ENCODE data around the gene ABHD14A. TPM values are rescaled to one million over a fixed set of nuclear protein-coding genes. Genes with fewer than 3 reads are reported as not detected.

Gene ABHD14A
- total RNA-seq, 1 donor from 2014 or later: 5.4 TPM

DNA sequence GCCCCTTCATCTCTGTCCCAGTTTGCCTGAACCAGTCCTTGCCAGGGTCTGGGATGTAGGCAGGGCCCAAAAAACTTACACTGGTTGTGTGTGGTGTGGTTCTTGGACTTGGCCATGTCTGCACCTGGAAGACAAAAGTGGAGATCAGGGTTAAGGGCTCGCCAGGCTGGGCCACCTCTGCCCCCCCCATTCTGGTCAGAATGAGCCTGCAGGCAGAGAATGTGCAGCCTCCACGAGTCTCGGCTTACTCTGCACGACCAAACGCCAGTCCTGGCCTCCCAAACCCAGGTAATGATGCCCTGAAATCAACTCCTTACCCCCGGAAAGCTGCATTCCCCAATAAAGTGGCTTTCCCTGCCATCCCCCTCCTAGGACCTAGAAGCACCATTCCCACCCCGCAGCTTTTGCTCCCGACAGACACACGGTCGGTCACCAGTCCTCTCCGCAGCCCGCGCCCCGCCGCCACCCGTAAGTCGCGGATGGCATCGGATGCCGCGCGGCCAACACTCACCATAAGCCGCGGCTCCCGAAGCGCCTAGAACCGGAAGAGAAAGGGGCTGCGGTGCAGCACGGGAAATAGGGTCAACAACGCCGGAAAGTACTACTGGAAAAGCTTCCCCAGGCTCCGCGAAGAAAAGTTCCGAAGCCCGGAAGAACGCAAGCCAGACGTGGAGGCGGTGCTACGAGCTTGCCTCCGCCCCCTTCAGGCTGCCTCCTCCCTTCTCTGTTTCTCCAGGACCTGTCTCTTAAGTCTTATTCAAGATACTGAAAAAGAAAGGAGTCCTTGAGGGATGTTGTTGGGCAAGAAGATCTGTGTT lies 20.7 kb downstream of the ABHD14A start, which contains the start of gene RPL29:
RPL29 (minus strand) TSS at position 550 of the 818 bp plus-strand sequence; CDS start at position 116, 434 bp downstream.
- H3K4me3 Mint-ChIP-seq (ENCODE audit: unreplicated experiment): peak within 1 kb of the TSS; percentile 98
- peaks cover 17% of the 10 kb centered on the region for H3K36me3 Mint-ChIP-seq (ENCODE audit: low read depth, unreplicated experiment)
- no peaks in the 10 kb centered on the region for H3K9me3 Mint-ChIP-seq (ENCODE audit: unreplicated experiment)
- TF ChIP-seq, protein P1, sequence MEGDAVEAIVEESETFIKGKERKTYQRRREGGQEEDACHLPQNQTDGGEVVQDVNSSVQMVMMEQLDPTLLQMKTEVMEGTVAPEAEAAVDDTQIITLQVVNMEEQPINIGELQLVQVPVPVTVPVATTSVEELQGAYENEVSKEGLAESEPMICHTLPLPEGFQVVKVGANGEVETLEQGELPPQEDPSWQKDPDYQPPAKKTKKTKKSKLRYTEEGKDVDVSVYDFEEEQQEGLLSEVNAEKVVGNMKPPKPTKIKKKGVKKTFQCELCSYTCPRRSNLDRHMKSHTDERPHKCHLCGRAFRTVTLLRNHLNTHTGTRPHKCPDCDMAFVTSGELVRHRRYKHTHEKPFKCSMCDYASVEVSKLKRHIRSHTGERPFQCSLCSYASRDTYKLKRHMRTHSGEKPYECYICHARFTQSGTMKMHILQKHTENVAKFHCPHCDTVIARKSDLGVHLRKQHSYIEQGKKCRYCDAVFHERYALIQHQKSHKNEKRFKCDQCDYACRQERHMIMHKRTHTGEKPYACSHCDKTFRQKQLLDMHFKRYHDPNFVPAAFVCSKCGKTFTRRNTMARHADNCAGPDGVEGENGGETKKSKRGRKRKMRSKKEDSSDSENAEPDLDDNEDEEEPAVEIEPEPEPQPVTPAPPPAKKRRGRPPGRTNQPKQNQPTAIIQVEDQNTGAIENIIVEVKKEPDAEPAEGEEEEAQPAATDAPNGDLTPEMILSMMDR (IDR thresholded peaks at IDR 0.05; ENCODE audit: unreplicated experiment): no peak
- peaks cover 24% of the 10 kb centered on the region for H3K4me1 Mint-ChIP-seq (ENCODE audit: unreplicated experiment)
- peak; percentile 84 for DNase-seq (ENCODE audit: low spot score)
- peaks cover 13% of the 10 kb centered on the region for H3K27me3 Mint-ChIP-seq (ENCODE audit: unreplicated experiment)
- peak within 1 kb of the TSS; percentile 94 for H3K27ac Mint-ChIP-seq (ENCODE audit: unreplicated experiment)

- H3K27me3 Mint-ChIP-seq (ENCODE audit: unreplicated experiment): peaks cover 17% of the 10 kb centered on the region
- H3K4me3 Mint-ChIP-seq (ENCODE audit: unreplicated experiment): peak overlapping the region; percentile 10
- H3K36me3 Mint-ChIP-seq (ENCODE audit: low read depth, unreplicated experiment): peaks cover 14% of the 10 kb centered on the region
- TF ChIP-seq, protein P1 (IDR thresholded peaks at IDR 0.05; ENCODE audit: unreplicated experiment): no peak
- no peak for DNase-seq (ENCODE audit: low spot score)
- peaks cover 24% of the 10 kb centered on the region for H3K4me1 Mint-ChIP-seq (ENCODE audit: unreplicated experiment)
- no peak overlapping the region for H3K27ac Mint-ChIP-seq (ENCODE audit: unreplicated experiment)
- no peaks in the 10 kb centered on the region for H3K9me3 Mint-ChIP-seq (ENCODE audit: unreplicated experiment)
Observed at GRCh38 chr3:51997172-51997571, 22.3 kb downstream of the ABHD14A start.

GRCh38 chr3:51997935-51998596 lies 23.2 kb downstream of the ABHD14A start:
- Mint-ChIP-seq H3K36me3 (ENCODE audit: low read depth, unreplicated experiment) (peaks cover 10% of the 10 kb centered on the region), H3K4me3 (ENCODE audit: unreplicated experiment) (peak overlapping the region; percentile 3), H3K27ac (ENCODE audit: unreplicated experiment) (peak overlapping the region; percentile 5), H3K9me3 (ENCODE audit: unreplicated experiment) (no peaks in the 10 kb centered on the region), H3K27me3 (ENCODE audit: unreplicated experiment) (peaks cover 19% of the 10 kb centered on the region), H3K4me1 (ENCODE audit: unreplicated experiment) (peaks cover 22% of the 10 kb centered on the region)
- no peak for DNase-seq (ENCODE audit: low spot score)
- TF ChIP-seq, protein P1 (IDR thresholded peaks at IDR 0.05; ENCODE audit: unreplicated experiment): no peak

DNA sequence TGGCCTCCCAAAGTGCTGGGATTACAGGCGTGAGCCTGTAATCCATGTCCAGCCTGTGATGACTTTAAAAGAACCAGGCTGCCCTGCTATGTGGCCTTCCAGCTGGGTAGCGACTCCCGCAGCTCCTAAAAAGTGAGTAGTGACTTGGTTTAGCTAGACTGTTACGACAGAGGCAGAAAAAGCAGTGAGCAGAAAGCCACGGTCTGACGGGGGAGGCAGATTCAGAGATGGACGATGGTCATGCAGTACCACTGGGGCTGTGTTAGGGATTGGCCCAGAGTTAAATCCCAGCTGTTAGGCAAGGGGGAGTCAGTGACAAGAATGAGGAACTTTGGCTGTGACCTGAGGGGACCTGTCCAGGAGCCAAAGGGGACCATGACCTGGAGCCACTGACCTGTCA lies 23.9 kb downstream of the ABHD14A start:
- peaks cover 19% of the 10 kb centered on the region for H3K27me3 Mint-ChIP-seq (ENCODE audit: unreplicated experiment)
- no peak for DNase-seq (ENCODE audit: low spot score)
- no peak overlapping the region for H3K4me3 Mint-ChIP-seq (ENCODE audit: unreplicated experiment)
- H3K4me1 Mint-ChIP-seq (ENCODE audit: unreplicated experiment): peaks cover 22% of the 10 kb centered on the region
- TF ChIP-seq, protein P1 (IDR thresholded peaks at IDR 0.05; ENCODE audit: unreplicated experiment): no peak
- peaks cover 10% of the 10 kb centered on the region for H3K36me3 Mint-ChIP-seq (ENCODE audit: low read depth, unreplicated experiment)
- H3K27ac Mint-ChIP-seq (ENCODE audit: unreplicated experiment): no peak overlapping the region
- no peaks in the 10 kb centered on the region for H3K9me3 Mint-ChIP-seq (ENCODE audit: unreplicated experiment)

DNA sequence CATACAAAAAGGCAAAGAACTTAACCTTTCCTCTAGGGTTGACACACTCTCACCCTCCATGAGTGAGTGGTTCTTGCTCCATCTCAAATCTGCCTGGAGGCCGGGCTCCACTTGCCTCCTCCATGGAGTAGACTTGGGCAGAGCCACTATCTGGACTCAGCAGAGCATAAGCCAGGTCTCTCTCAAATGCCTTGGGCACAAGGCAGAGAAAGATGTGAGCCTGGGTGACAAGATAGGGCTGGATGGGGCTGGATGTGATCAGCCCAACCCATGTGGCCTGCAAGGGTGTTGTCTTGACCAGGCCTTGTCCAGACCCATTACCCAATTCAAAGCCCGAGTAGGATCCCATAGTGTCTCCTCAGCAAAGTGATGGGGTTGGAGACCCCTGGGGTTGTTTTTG lies 25.0 kb downstream of the ABHD14A start:
- H3K36me3 Mint-ChIP-seq (ENCODE audit: low read depth, unreplicated experiment): peaks cover 3% of the 10 kb centered on the region
- TF ChIP-seq, protein P1 (IDR thresholded peaks at IDR 0.05; ENCODE audit: unreplicated experiment): no peak
- peaks cover 19% of the 10 kb centered on the region for H3K27me3 Mint-ChIP-seq (ENCODE audit: unreplicated experiment)
- peaks cover 19% of the 10 kb centered on the region for H3K4me1 Mint-ChIP-seq (ENCODE audit: unreplicated experiment)
- H3K27ac Mint-ChIP-seq (ENCODE audit: unreplicated experiment): no peak overlapping the region
- no peak for DNase-seq (ENCODE audit: low spot score)
- no peaks in the 10 kb centered on the region for H3K9me3 Mint-ChIP-seq (ENCODE audit: unreplicated experiment)
- no peak overlapping the region for H3K4me3 Mint-ChIP-seq (ENCODE audit: unreplicated experiment)
